Endothelial cell (in vitro differentiated cells): ENCODE results near the gene CFL2. TPM values are rescaled to one million over a fixed set of nuclear protein-coding genes. Genes with fewer than 3 reads are reported as not detected.

Experiments
- DNase-seq: peaks from one replicate; pipeline ENCODE4 v3.0.0; 2021; ENCODE audit warnings: low spot score
- H3K27ac Mint-ChIP-seq: one replicate; pipeline ENCODE4 v1.8.0; 2021; ENCODE audit warnings: mixed read lengths, inconsistent platforms; ENCODE audit not compliant: unreplicated experiment
- H3K27me3 Mint-ChIP-seq: one replicate; pipeline ENCODE4 v1.8.0; 2021; ENCODE audit warnings: mild to moderate bottlenecking, moderate library complexity, mixed read lengths, inconsistent platforms; ENCODE audit not compliant: unreplicated experiment
- H3K36me3 Mint-ChIP-seq: one replicate; pipeline ENCODE4 v1.8.0; 2021; ENCODE audit warnings: mild to moderate bottlenecking, low read depth, mixed read lengths, inconsistent platforms; ENCODE audit not compliant: unreplicated experiment
- H3K4me1 Mint-ChIP-seq: one replicate; pipeline ENCODE4 v1.8.0; 2021; ENCODE audit warnings: mild to moderate bottlenecking, mixed read lengths, inconsistent platforms; ENCODE audit not compliant: unreplicated experiment
- H3K4me3 Mint-ChIP-seq: one replicate; pipeline ENCODE4 v1.8.0; 2021; ENCODE audit warnings: mild to moderate bottlenecking, mixed read lengths, inconsistent platforms; ENCODE audit not compliant: unreplicated experiment
- H3K9me3 Mint-ChIP-seq: one replicate; pipeline ENCODE4 v1.8.0; 2021; ENCODE audit warnings: mixed read lengths, inconsistent platforms; ENCODE audit not compliant: unreplicated experiment
- total RNA-seq: library from RNA; stranded (reverse); fragmentation: NEBNext Ultra II Directional; extraction: Animal tissue kit (Norgen Biotek cat#: 25700); gene quantifications from one replicate; pipeline ENCODE4 v1.2.1, GENCODE V29; 2021; ENCODE audit not compliant: unreplicated experiment
- TF ChIP-seq, protein P1 (sequence below): fragments of 200-600 bp; sonication (generic); IDR thresholded peaks from one replicate; pipeline ENCODE4 v1.5.0; 2021; ENCODE audit warnings: antibody characterized with exemption; ENCODE audit not compliant: unreplicated experiment

CFL2 gene
- total RNA-seq, 1 donor from 2014 or later: 27.8 TPM

DNA sequence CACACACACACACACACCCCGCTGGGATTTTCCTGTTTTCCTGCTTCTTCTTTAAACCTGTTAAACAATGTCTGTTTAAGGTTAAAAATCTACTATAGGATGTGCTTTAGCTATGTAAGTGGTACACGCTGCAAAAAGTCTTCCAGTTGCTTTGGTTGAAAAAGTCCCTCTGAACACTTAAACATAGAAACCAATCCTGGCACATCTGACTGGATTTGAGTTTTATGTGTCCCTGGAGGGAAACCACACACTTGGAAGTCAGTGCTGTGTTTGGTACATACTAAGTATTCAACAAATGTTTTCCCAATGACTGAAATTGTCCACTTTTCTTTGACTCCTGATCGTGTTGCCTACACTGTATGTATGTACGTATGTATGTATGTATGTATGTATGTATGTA, 22.0 kb downstream of the CFL2 start:
- Mint-ChIP-seq H3K9me3 (no peaks in the 10 kb centered on the region), H3K36me3 (no peaks in the 10 kb centered on the region)

DNA sequence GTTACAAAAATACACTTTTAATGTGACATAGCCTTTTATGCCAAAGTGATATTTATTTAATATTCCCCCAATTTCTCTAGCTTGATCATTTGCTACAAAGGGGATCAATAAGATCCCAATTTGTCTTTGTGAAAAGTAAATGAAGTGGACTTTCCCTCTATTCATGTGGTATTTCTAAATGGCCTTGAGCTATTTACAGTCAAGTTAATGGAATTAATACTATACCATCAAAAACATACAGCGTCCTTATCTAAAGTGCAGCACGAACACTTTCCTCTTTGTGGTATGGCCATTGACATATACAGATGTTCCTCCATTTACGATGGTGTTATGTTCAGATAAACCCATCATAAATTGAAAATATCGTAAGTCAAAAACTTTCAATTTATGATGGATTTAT, 23.2 kb downstream of the CFL2 start:
- H3K9me3 Mint-ChIP-seq: no peaks in the 10 kb centered on the region
- H3K27me3 Mint-ChIP-seq: no peaks in the 10 kb centered on the region
- no peaks in the 10 kb centered on the region for H3K36me3 Mint-ChIP-seq
- DNase-seq: no peak
- H3K4me1 Mint-ChIP-seq: peaks cover 1% of the 10 kb centered on the region
- no peak overlapping the region for H3K4me3 Mint-ChIP-seq
- TF ChIP-seq, protein P1, sequence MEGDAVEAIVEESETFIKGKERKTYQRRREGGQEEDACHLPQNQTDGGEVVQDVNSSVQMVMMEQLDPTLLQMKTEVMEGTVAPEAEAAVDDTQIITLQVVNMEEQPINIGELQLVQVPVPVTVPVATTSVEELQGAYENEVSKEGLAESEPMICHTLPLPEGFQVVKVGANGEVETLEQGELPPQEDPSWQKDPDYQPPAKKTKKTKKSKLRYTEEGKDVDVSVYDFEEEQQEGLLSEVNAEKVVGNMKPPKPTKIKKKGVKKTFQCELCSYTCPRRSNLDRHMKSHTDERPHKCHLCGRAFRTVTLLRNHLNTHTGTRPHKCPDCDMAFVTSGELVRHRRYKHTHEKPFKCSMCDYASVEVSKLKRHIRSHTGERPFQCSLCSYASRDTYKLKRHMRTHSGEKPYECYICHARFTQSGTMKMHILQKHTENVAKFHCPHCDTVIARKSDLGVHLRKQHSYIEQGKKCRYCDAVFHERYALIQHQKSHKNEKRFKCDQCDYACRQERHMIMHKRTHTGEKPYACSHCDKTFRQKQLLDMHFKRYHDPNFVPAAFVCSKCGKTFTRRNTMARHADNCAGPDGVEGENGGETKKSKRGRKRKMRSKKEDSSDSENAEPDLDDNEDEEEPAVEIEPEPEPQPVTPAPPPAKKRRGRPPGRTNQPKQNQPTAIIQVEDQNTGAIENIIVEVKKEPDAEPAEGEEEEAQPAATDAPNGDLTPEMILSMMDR: no peak
- no peak overlapping the region for H3K27ac Mint-ChIP-seq

More for the DNA sequence above, 22.0 kb downstream of the CFL2 start:
- Mint-ChIP-seq H3K27ac (no peak overlapping the region), H3K4me1 (no peaks in the 10 kb centered on the region), H3K27me3 (no peaks in the 10 kb centered on the region), H3K4me3 (no peak overlapping the region)
- no peak for DNase-seq
- TF ChIP-seq, protein P1: no peak

DNA sequence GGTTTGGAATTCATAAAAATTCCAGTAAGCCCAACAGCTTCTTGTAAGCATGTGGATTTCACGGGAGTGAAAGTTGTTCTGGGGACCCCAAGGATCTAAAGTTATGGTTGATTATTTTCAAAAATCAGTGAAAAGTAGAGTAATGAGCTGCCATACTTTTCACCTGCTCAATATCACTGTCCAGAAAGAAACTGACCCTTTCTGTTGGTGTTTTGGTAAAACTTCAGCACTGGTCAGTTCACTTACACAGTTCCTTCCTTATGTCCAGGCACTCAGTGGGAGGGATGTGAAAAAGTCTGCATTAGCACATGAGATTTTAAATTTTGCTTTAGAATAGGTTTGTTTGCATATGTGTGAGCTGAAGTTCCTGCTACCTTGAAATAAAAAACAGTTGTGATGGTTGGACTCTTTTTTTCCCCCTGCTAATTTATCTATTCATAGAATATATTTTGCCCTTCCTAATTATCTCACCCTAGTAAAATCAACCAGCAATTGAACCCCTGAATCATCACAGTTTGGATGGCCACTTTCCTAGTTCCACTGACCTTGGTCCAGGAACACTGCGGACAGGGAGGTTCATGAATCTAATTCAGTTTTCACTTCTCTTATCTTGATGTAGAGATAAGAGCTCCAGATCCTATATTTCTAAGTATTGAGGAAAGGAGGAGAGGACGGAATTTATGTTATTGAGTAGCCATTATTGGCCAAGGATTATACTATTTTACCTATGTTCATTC, 25.8 kb downstream of the CFL2 start:
- H3K27me3 Mint-ChIP-seq: no peaks in the 10 kb centered on the region
- no peak overlapping the region for H3K4me3 Mint-ChIP-seq
- H3K4me1 Mint-ChIP-seq: peaks cover 7% of the 10 kb centered on the region
- H3K27ac Mint-ChIP-seq: no peak overlapping the region
- TF ChIP-seq, protein P1: no peak
- no peak for DNase-seq
- H3K9me3 Mint-ChIP-seq: no peaks in the 10 kb centered on the region
- no peaks in the 10 kb centered on the region for H3K36me3 Mint-ChIP-seq

DNA sequence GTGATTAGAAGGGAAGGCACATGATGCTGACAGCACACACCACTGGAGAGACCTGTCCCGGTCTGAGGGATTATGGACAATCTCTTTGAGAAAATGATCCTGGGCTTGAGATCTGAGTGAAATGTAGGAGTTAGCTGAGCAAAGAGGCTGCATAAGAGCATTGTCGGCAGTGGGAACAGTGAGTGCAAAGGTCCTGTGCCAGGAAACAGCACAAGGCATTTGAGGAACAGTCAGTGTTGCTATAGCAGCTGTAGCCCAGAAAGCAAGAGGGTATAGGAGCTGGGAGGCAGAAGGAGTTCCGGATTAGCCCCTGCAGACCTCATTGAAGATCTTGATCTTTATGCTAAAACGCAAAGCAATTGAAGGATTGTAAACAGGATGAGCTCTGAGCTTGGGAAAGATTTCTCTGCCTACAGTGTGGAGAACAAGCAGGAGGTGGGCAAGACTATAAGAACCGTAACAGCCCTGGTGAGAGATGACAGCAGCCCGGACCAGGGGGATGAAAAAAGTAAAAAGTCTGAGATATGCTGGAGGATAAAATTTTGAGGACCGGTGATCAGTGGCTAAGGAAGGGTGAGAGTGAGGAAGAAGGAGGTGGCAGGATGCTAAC, 28.5 kb downstream of the CFL2 start:
- Mint-ChIP-seq H3K4me1 (peaks cover 7% of the 10 kb centered on the region), H3K27ac (peak overlapping the region; percentile 4), H3K9me3 (no peaks in the 10 kb centered on the region), H3K36me3 (no peaks in the 10 kb centered on the region), H3K27me3 (no peaks in the 10 kb centered on the region), H3K4me3 (no peak overlapping the region)
- TF ChIP-seq, protein P1: no peak
- DNase-seq: no peak

DNA sequence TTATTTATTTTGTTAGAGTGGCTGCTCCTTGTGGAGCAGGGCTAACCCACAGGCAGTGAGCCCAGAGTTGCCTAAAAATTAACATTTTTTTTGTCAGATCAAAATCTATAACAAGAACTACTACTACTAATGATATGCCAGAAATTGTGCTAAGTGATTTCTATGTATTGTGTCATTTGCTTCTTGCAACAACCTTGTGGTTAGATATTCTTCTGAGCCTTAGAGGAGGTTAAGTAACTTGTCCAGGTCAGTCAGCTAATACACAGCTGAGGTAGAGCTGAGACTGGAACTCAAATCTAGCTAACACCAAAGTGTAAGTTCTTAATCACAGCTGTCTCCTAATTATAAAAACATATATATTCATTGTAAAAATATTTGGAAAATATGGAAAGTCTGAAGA, 29.8 kb downstream of the CFL2 start:
- H3K4me1 Mint-ChIP-seq: peaks cover 7% of the 10 kb centered on the region
- no peak for DNase-seq
- H3K4me3 Mint-ChIP-seq: no peak overlapping the region
- H3K9me3 Mint-ChIP-seq: no peaks in the 10 kb centered on the region
- no peaks in the 10 kb centered on the region for H3K27me3 Mint-ChIP-seq
- no peak overlapping the region for H3K27ac Mint-ChIP-seq
- TF ChIP-seq, protein P1: no peak
- H3K36me3 Mint-ChIP-seq: no peaks in the 10 kb centered on the region
